GM12878 (cell line): Measurements from ENCODE around the gene CFAP92. TPM values are rescaled to one million over a fixed set of nuclear protein-coding genes. Genes with fewer than 3 reads are reported as not detected.

Source experiments
- ATAC-seq: fragments of 200-7000 bp; cut with Tn5 transposase; 3 replicates; pipeline ENCODE4 v1.9.1; 2020; ENCODE audit warnings: mild to moderate bottlenecking, moderate library complexity
- BruUV-seq: library from RNA; stranded (reverse); fragments of 400-500 nt; replicated peaks from 2 replicates; lab custom pipeline; 2021; lab: Mats Ljungman, UMichigan
- CTCF ChIA-PET: fragments of 300-600 bp; sonication (Branson Sonifier 250); formaldehyde crosslinking; extraction: SDS; loops from one replicate; lab custom pipeline; 2021; ENCODE audit warnings: inconsistent platforms; lab: Yijun Ruan, JAX
- POLR2A ChIA-PET: fragments of 350-600 bp; formaldehyde crosslinking; extraction: SDS; loops from one replicate; lab custom pipeline; 2021; ENCODE audit warnings: inconsistent platforms; lab: Charles Lee
- RAD21 ChIA-PET: fragments of 300-600 bp; sonication (Branson Sonifier 250); formaldehyde crosslinking; loops from one replicate; lab custom pipeline; 2023; ENCODE audit warnings: antibody characterized with exemption; ENCODE audit not compliant: unreplicated experiment; lab: Charles Lee
- SMC1A ChIA-PET: fragments of 300-600 bp; sonication (Branson Sonifier 250); formaldehyde crosslinking; loops from one replicate; lab custom pipeline; 2023; ENCODE audit not compliant: unreplicated experiment, uncharacterized antibody; lab: Charles Lee
- DNase-seq: peaks from one replicate; pipeline ENCODE4 v3.0.0-alpha.2; 2011; ENCODE audit warnings: low read depth, low spot score
- FAIRE-seq: peaks from 3 replicates; lab custom pipeline; 2011; peaks lifted over from hg19 to GRCh38; lab: Jason Lieb, UNC
- H2AFZ ChIP-seq: 2 replicates; pipeline ENCODE4 v1.6.0; 2011; ENCODE audit warnings: low read depth, low read length, control low read depth; ENCODE audit not compliant: control insufficient read depth
- H3K27ac ChIP-seq: 2 replicates; pipeline ENCODE4 v1.5.1; 2011; ENCODE audit warnings: control low read depth; ENCODE audit not compliant: control insufficient read depth, insufficient read depth
- H3K27me3 ChIP-seq, 2 experiments: replicated peaks in 1 of 2; 2 replicates each; pipeline versions ENCODE4 v1.6.0 to v1.6.1; 2011; ENCODE audit warnings: low read length in 1 of 2; ENCODE audit not compliant: control insufficient read depth in 2 of 2, insufficient read depth in 2 of 2
- H3K36me3 ChIP-seq, 2 experiments: 2 replicates each; pipeline ENCODE4 v1.5.1; 2011; ENCODE audit warnings: low read length in 1 of 2; ENCODE audit not compliant: control insufficient read depth in 2 of 2, insufficient read depth in 2 of 2
- H3K4me1 ChIP-seq: 2 replicates; pipeline ENCODE4 v1.6.1; 2011; ENCODE audit warnings: mild to moderate bottlenecking, low read length, moderate library complexity, mixed read lengths; ENCODE audit not compliant: control insufficient read depth, insufficient read depth
- H3K4me2 ChIP-seq: 2 replicates; pipeline ENCODE4 v1.6.0; 2011; ENCODE audit warnings: control low read depth; ENCODE audit not compliant: control insufficient read depth, insufficient read depth
- H3K4me3 ChIP-seq: fragments of 200-600 bp; sonication (generic); 2 replicates; pipeline ENCODE4 v1.5.1; 2016
- H3K79me2 ChIP-seq: 2 replicates; pipeline ENCODE4 v1.6.0; 2011; ENCODE audit warnings: low read length; ENCODE audit not compliant: control insufficient read depth, insufficient read depth
- H3K9ac ChIP-seq: 2 replicates; pipeline ENCODE4 v1.8.0; 2011; ENCODE audit warnings: low read length, control low read depth, mixed read lengths; ENCODE audit not compliant: control insufficient read depth, insufficient read depth
- H3K9me3 ChIP-seq: replicated peaks from 3 replicates; pipeline ENCODE4 v1.5.1; 2011; ENCODE audit warnings: mild to moderate bottlenecking, low read length; ENCODE audit not compliant: control insufficient read depth, insufficient read depth
- H4K20me1 ChIP-seq: 2 replicates; pipeline ENCODE4 v1.6.0; 2011; ENCODE audit not compliant: control insufficient read depth, insufficient read depth
- ATF7 ChIP-seq: fragments of 450-650 bp; IDR thresholded peaks from 2 replicates; pipeline ENCODE4 v1.6.1; 2016; ENCODE audit warnings: low read depth, mild to moderate bottlenecking
- BCL3 ChIP-seq: IDR thresholded peaks from 2 replicates; pipeline ENCODE4 v1.6.1; 2011; ENCODE audit warnings: borderline replicate concordance, low read depth, mild to moderate bottlenecking, moderate library complexity, low read length; ENCODE audit not compliant: insufficient read depth, poor library complexity, severe bottlenecking
- MEF2B ChIP-seq: fragments of 450-650 bp; IDR thresholded peaks from 2 replicates; pipeline ENCODE4 v1.6.1; 2018; ENCODE audit warnings: mild to moderate bottlenecking, moderate library complexity; ENCODE audit not compliant: partially characterized antibody, poor library complexity, severe bottlenecking
- RBBP5 ChIP-seq: fragments of 200-600 bp; sonication (generic); conservative IDR thresholded peaks from 2 replicates; pipeline ENCODE4 v1.6.1; 2016
- SRF ChIP-seq, 2 experiments: IDR thresholded peaks; 2 replicates each; pipeline ENCODE4 v1.6.1; 2011; ENCODE audit warnings: low read depth in 2 of 2, low read length in 2 of 2, mild to moderate bottlenecking in 1 of 2, moderate library complexity in 1 of 2
- YBX1 ChIP-seq: fragments of 450-650 bp; IDR thresholded peaks from 2 replicates; pipeline ENCODE4 v1.6.1; 2016; ENCODE audit warnings: antibody characterized with exemption
- YY1 ChIP-seq: IDR thresholded peaks from 2 replicates; pipeline ENCODE4 v1.6.1; 2011; ENCODE audit warnings: low read depth, mild to moderate bottlenecking, low read length
- WGBS: methylation state at CpG from one replicate; pipeline ENCODE4 v1.1.6; 2016; ENCODE audit warnings: low lambda C conversion rate; ENCODE audit not compliant: insufficient replicate concordance, insufficient coverage; ENCODE audit errors: missing lambda C conversion rate; 5-methylcytosine and 5-hydroxymethylcytosine counted together
- in situ Hi-C: fragments of 300-500 bp; cut with MboI; formaldehyde crosslinking; loops from 9 replicates; pipeline ENCODE4 v1.14.3; 2018; ENCODE audit warnings: mixed read lengths
- intact Hi-C: fragments of 100-400 bp; cut with micrococcal nuclease; formaldehyde crosslinking; loops from one replicate; pipeline ENCODE4 v1.14.2; 2022; ENCODE audit not compliant: unreplicated experiment
- polyA plus RNA-seq, 11 experiments: library from polyadenylated mRNA; depleted of rRNA in 4 of 11; unstranded in 6 of 11; stranded (reverse) in 5 of 11; fragments of >200 nt; fragmentation: Nextera tagmentation in 4 of 11; fragmentation: Illumina TruSeq in 1 of 11; extraction: Ambion mirVana in 4 of 11; extraction: Trizol in 1 of 11; gene quantifications; 1 replicate in 1 of 11; 2 replicates in 10 of 11; pipeline versions ENCODE4 v1.2.1 to v1.2.3, GENCODE V29; 2011 to 2016; ENCODE audit warnings: inconsistent platforms in 2 of 11, missing spikeins in 2 of 11, low read depth in 1 of 11
- total RNA-seq, 4 experiments: library from RNA; depleted of rRNA in 3 of 4; stranded (reverse); fragments of >200 nt in 3 of 4; fragmentation: Illumina TruSeq in 1 of 4; extraction: Trizol in 1 of 4; gene quantifications; 2 replicates each; pipeline versions ENCODE4 v1.2.1 to v1.2.3, GENCODE V29; 2013 to 2021
- TF ChIP-seq, protein P1 (sequence below): IDR thresholded peaks from 2 replicates; pipeline ENCODE4 v1.6.1; 2012; ENCODE audit warnings: improper control_type of control experiment, low read depth, low read length; ENCODE audit not compliant: insufficient replicate concordance

Gene CFAP92
- total and polyA plus RNA-seq, 10 of the 15 experiments (the other 5 are each of a cell fraction or from before 2014, with no cell fraction given): 0.05 to 0.52 (median 0.14) TPM; not detected in 7

DNA sequence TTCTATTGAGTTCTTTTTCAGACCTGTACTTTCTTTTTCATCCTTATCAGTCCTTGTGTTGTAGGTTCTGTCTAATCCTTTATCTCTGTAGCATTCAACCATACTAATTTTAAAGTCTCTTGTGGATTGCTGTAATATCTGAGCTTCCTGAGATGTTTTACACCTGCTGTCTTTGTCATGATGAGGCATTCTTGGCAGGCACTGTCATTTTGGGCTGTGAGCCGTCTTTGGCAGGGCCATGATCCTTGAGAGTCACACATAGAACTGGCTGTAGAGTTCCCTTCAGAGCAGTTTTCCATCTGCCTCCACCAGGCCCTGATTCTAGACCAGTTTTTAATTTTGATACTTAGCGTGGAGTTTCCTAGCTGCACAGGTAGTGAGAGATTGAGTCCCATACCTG, 13.9 kb upstream of the CFAP92 start:
- Histone ChIP-seq H3K4me3 (no peak overlapping the region), H3K27me3 (peaks cover 2 to 5% of the 10 kb centered on the region in 2 experiments; a peak in 3 of 4 replicates), H3K36me3 (no peaks in the 10 kb centered on the region), H4K20me1 (no peaks in the 10 kb centered on the region), H3K4me2 (no peak overlapping the region), H3K9me3 (no peaks in the 10 kb centered on the region), H3K27ac (no peak overlapping the region), H3K4me1 (no peaks in the 10 kb centered on the region), H3K9ac (no peak overlapping the region)
- DNase-seq: no peak
- intact Hi-C loops: no loop called here
- in situ Hi-C loops: no loop called here
- WGBS: 0% methylated on average over 2 of the region's 2 CpGs
- ATAC-seq: no peak
- FAIRE-seq: no peak
- SMC1A ChIA-PET: interaction anchor here (1.2 kb wide), 1 partner anchor 18 kb away, joined by 3 read pairs; no protein-coding TSS in a partner anchor
- TF ChIP-seq ATF7 (no peak), RBBP5 (no peak), MEF2B (no peak), BCL3 (no peak), SRF (IDR thresholded peaks at IDR 0.05; ENCODE audit: low read depth in 2 of 2, low read length in 2 of 2) (no peak), YY1 (no peak), YBX1 (no peak)
- TF ChIP-seq, protein P1, sequence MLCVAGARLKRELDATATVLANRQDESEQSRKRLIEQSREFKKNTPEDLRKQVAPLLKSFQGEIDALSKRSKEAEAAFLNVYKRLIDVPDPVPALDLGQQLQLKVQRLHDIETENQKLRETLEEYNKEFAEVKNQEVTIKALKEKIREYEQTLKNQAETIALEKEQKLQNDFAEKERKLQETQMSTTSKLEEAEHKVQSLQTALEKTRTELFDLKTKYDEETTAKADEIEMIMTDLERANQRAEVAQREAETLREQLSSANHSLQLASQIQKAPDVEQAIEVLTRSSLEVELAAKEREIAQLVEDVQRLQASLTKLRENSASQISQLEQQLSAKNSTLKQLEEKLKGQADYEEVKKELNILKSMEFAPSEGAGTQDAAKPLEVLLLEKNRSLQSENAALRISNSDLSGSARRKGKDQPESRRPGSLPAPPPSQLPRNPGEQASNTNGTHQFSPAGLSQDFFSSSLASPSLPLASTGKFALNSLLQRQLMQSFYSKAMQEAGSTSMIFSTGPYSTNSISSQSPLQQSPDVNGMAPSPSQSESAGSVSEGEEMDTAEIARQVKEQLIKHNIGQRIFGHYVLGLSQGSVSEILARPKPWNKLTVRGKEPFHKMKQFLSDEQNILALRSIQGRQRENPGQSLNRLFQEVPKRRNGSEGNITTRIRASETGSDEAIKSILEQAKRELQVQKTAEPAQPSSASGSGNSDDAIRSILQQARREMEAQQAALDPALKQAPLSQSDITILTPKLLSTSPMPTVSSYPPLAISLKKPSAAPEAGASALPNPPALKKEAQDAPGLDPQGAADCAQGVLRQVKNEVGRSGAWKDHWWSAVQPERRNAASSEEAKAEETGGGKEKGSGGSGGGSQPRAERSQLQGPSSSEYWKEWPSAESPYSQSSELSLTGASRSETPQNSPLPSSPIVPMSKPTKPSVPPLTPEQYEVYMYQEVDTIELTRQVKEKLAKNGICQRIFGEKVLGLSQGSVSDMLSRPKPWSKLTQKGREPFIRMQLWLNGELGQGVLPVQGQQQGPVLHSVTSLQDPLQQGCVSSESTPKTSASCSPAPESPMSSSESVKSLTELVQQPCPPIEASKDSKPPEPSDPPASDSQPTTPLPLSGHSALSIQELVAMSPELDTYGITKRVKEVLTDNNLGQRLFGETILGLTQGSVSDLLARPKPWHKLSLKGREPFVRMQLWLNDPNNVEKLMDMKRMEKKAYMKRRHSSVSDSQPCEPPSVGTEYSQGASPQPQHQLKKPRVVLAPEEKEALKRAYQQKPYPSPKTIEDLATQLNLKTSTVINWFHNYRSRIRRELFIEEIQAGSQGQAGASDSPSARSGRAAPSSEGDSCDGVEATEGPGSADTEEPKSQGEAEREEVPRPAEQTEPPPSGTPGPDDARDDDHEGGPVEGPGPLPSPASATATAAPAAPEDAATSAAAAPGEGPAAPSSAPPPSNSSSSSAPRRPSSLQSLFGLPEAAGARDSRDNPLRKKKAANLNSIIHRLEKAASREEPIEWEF: no peak
- TF ChIP-seq, all 136 proteins: peak for 0
- POLR2A ChIA-PET: no interaction called here
- Histone ChIP-seq H3K79me2 (no peaks in the 10 kb centered on the region), H2AFZ (no peak overlapping the region)
- BruUV-seq: no TSS peak
- RAD21 ChIA-PET: interaction anchor here (2.0 kb wide), 1 partner anchor 38 kb away, joined by 6 read pairs; no protein-coding TSS in a partner anchor
- CTCF ChIA-PET: interaction anchor here (0.6 to 1.4 kb wide), 3 partner anchors 36 to 38 kb away, joined by 3 read pairs; no protein-coding TSS in a partner anchor
